T-helper 1 cell treated with Interleukin-12 subunit alpha and Interleukin-12 subunit beta and Interleukin-4 antibody, amounts not matched to agents 30 ng/mL and 1 ng/mL, for 36 hours (primary cell): ENCODE results near the gene ZCCHC8. TPM values are rescaled to one million over a fixed set of nuclear protein-coding genes. Genes with fewer than 3 reads are reported as not detected.
"Not testable (repeated sequence)": the region's sequence is repeated elsewhere in the genome, so short reads cannot be mapped to it uniquely, and the experiment has no call there.

Experiments
- intact Hi-C: fragments of 100-400 bp; cut with micrococcal nuclease; formaldehyde crosslinking; loops from one replicate; pipeline ENCODE4 v1.15.1; 2024
- total RNA-seq: library from RNA; stranded (reverse); gene quantifications from 2 replicates; pipeline ENCODE4 v1.2.3, GENCODE V29; 2022

The ZCCHC8 gene
- total RNA-seq, 1 donor from 2014 or later = 45.6 TPM

DNA sequence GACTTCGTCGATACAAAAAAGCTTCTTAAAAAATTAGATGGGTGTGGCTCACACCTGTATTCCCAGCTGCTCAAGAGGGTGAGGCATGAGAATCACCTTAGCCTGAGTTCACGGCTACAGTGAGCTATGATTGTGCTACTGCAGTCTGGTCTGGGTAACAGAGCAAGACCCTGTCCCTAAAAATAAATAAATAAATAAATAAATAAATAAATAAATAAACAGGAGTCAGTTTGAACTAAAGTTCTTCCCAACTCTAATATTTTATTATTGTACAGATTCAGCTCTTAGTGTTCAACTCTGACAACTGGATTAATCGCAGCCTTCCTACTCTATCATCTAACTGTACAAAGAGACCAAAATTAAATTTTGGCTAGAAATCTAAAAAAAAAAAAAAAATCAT, 65.5 kb downstream of the ZCCHC8 start:
- intact Hi-C loops = no loop called here

DNA sequence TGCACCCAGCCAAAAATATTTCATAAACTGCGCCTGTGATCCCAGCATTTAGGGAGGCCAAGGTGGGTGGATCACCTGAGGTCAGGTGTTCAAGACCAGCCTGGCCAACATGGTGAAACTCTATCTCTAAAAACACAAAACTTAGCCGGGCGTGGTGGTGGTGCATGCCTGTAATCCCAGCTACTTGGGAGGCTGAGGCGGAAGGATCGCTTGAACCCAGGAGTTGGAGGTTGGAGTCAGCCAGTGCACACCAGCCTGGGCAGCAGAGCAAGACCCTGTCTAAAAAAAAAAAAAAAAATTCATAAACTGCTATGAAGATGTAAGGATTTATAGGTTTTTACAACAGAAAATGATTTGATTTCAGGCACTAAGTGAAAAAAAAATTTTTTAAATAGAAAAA, 71.7 kb downstream of the ZCCHC8 start:
- intact Hi-C loops = not testable (repeated sequence)

DNA sequence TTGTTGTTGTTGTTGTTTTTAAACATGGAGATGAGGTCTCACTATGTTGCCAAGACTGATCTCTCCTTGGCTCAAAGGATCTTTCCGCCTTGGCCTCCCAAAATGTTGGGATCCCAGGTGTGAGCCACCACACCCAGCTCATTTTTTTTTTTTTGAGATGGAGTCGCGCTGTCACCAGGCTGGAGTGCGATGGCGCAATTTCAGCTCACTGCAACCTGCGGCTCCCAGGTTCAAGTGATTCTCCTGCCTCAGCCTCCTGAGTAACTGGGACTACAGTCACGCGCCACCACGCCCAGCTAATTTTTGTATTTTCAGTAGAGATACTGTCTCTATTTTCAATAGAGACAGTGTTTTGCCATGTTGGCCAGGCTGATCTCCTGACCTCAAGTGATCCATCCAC, 73.3 kb downstream of the ZCCHC8 start:
- intact Hi-C loops = no loop called here

DNA sequence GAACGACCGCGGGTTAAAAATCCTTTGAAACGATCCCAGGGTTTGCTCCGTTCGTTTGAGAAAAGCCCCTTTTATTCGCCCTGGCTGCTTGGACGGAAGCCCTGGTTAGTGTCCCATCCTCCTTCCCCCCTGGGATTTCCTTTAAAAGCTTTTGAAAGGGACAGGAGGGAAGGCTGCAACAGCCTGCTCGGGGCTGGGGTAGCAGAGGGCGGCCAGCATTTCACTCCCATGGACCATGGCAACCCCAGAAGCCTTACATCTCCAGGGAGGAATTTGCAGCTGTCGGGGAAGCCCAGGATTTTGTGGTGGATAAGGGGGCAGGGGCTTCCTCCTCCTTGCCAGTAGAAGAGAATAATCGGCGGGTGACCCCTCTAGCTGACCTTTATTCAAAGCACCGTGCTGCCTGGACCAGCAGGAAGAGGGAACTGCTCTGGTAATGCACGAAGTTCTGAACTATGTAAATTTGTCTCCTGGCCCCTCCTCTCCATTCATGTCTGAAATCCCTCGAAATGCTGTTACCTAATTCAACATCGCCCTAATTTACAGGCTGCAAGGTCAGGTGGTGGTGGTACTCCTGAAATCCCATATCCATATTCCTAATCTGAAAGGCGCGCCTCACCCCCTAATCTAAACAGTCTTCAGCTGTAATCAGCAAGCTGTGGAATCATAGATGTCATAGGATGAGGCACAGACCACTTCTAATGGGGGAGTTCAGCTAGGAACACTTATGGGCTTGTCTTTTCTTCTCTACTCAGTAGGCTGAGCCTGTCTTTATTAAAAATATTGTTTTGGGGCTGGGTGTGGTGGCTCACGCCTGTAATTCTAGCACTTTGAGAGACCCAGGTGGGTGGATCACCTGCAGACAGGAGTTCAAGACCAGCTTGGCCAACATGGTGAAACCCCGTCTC, 77.2 kb downstream of the ZCCHC8 start:
- intact Hi-C loops = loop anchor here (1.0 to 2.0 kb wide), 4 partner anchors 24 to 103 kb away; partner anchors contain the start of genes KNTC1 and RSRC2

DNA sequence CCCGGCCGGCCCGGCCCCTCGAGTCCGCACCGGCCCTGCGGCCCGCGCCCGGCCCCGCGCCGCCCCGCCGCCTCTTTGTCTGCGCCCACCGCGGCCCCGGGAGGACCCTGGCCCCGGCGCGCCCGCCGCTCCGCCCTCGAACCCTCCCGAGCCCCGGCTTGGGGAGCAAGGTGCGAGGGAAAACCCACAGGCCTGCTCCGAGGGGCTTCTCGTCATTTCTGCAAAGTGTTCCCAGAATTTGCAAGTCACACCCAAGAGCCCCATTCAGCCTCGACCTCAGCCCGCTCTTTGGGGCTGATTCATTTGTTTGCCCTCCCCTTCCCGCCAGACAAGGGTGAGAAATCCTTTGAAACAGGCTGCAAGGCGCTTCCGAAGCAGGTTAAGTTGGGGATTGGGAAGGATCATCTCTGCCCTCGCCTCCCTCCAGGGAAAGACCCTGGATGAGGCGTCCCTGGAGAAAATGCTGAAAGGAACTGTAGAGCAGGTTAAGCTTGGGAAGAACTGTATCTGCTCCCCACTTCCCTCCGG, 77.9 kb downstream of the ZCCHC8 start:
- intact Hi-C loops = loop anchor here (1.0 to 2.0 kb wide), 5 partner anchors 23 to 104 kb away; partner anchors contain the start of genes KNTC1 and RSRC2

DNA sequence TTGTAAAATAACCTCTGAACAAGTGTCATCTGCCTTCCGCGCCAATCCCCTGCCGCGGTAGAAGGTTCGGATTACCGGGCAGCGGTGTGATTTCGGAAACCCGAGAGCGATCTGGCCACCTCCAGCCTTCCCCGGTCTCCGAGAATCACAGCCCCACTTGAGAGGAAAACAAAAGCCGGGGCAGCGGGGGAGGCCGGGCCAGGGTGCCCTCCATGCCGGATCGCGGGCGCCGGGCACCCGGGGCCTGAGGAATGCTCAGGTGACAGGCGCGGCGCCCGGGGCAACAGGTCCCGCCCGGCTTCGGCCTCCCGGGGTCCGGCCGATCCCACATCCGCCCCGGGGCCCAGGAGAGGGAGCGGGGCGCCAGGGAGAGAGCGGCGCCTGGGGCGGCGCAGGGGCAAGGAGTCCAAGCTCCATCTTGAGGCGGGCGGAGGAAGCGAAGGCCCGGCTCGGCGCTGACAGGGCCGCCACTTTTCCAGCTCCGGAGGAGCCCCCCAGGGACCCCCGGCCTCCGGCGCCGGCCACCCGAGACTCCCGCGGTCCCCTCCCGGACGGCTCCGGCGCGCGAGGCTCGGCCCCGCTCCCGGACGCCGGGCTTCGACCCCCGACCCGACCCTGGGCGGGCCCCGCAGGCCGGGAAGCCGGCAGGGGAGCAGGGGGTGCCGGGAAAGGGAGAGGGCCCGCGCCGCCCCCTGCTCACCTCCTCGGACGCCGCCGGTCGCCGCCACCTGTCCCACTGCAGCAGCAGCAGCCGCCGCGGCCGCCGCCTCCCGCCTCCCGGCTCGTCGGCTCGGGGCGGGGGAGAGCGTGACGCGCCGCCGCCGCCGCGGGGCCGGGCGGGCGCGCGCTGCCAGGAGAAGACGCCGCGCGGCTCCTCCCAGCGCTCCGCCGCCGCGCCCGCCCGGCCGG, 78.7 kb downstream of the ZCCHC8 start, which contains the start of gene CLIP1:
CLIP1 (minus strand) TSS at position 849 of the 909 bp plus-strand sequence. CDS start 42,217 bp downstream, outside the sequence.
- intact Hi-C loops = loop anchor here (1.0 to 2.0 kb wide), 3 partner anchors 10 to 105 kb away; partner anchors contain the start of genes KNTC1 and RSRC2

Other genes with a start within 250 kb of the ZCCHC8 start
- 31.9 and 32.8 TPM in 2 replicates for gene VPS33A, start 234.4 kb downstream of the ZCCHC8 start, total RNA-seq
- gene CLIP1, start 78.3 kb downstream of the ZCCHC8 start, total RNA-seq = 91.3 and 94.0 TPM in 2 replicates
- 95.8 and 98.4 TPM in 2 replicates for gene RSRC2, start 26.0 kb upstream of the ZCCHC8 start, total RNA-seq
- 99.7 and 101 TPM in 2 replicates for gene KNTC1, start 26.3 kb upstream of the ZCCHC8 start, total RNA-seq
- 0.27 and 0.29 TPM in 2 replicates for gene HCAR2, start 202.4 kb upstream of the ZCCHC8 start, total RNA-seq
- 0.15 and 0.27 TPM in 2 replicates for gene HCAR3, start 215.9 kb upstream of the ZCCHC8 start, total RNA-seq
- gene HCAR1, start 229.9 kb upstream of the ZCCHC8 start, total RNA-seq = 2.0 and 2.4 TPM in 2 replicates